Stromal cell of bone marrow (primary cell): ENCODE measurements around the gene C1S.
"Not testable (repeated sequence)": the region's sequence is repeated elsewhere in the genome, so short reads cannot be mapped to it uniquely, and the experiment has no call there.

Experiments
- DNase-seq: peaks from one replicate; pipeline ENCODE4 v3.0.0-alpha.2; 2012; ENCODE audit warnings: low read depth

The C1S gene

DNA sequence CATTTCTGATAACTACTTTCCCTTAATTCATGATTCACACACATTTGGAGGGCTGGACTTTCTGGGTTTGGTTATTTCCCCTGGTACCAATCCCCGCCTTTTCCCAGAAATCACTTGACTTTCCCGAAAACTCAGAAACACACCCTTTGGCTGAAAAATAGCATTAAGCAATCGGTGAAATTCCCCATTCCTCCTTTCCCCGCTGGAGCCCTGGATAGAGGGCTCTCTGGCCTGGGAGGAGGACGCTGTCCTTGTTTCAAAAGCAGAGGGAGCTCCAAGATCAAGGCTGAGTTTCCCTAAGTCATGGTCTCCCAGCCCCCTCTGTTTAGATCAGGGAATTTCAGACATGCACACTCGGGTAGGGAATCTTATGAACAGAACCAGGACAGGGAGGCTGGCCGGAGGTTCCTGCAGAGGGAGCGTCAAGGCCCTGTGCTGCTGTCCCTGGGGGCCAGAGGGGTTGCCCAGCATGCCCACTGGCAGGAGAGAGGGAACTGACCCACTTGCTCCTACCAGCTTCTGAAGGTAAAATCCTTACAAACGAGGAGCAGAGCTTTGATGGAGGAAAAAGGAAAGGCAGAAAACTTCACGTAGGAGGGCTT is at the start of gene C1S:
TSS of gene C1S (plus strand) at position 366 of the 602 bp plus-strand sequence. CDS start 1,195 bp downstream, outside the sequence.
- DNase-seq, result peak; percentile 99

DNA sequence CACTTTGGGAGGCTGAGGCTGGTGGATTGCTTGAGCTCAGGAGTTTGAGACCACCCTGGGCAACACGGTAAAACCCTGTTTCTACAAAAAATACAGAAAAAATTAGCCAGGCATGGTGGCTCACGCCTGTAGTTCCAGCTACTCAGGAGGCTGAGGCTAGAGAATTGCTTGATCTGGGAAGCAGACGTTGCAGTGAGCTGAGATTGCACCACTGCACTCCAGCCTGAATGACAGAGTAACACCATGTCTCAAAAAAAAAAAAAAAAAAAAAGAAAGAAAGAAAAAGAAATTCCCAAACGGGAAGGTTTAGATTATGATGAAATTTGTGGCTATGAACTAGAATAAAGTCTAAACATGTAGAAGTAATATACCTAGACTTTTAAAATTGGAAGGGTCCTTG is 49.1 kb upstream of the C1S start:
- not testable (repeated sequence) for DNase-seq

DNA sequence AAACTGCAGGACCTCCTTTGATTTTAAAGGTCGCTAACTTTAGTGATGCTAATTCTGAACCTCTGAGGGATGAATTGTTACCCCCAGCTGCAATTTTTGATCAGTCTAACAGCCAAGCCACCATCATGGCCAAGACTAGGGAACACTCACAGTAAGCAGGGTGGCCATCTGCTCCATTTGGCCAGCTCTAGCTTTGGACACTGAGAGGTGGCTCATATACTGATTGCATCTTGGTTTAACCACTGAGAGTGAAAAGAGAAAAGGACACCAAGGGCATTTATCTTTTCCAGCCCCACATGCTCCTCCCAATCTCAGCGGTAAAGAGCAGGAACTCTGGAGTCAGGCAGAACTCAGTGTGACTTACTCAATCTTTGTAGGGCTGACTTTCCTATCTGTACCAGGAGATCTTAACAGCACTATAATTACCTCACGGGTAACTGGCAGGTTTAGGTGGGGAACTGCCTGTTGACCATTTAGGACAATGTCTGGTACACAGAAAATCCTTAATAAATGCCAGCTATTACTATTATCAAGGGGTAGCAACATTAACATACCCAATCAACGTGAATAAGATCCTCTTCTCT is 48.4 kb upstream of the C1S start:
- no peak for DNase-seq

DNA sequence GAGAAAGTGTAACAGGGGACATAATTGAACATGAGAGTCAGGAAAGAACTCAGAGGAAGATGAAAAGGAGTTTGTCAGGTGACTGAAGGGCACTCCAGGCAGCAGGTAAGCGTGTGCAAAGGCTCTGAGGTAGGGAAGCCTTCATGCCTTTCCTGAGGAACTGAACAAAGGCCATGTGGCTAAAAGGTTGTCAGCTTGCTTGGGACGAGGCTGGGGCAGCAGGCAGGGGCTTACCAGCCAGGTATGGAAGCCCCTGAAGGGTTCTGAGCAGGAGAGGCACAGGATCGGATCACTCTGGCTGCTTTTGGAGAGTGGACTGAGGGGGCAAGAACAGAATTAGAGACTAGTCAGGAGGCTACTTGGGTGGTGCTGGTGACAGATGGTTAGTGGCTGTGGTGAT is 47.4 kb upstream of the C1S start:
- no peak for DNase-seq

DNA sequence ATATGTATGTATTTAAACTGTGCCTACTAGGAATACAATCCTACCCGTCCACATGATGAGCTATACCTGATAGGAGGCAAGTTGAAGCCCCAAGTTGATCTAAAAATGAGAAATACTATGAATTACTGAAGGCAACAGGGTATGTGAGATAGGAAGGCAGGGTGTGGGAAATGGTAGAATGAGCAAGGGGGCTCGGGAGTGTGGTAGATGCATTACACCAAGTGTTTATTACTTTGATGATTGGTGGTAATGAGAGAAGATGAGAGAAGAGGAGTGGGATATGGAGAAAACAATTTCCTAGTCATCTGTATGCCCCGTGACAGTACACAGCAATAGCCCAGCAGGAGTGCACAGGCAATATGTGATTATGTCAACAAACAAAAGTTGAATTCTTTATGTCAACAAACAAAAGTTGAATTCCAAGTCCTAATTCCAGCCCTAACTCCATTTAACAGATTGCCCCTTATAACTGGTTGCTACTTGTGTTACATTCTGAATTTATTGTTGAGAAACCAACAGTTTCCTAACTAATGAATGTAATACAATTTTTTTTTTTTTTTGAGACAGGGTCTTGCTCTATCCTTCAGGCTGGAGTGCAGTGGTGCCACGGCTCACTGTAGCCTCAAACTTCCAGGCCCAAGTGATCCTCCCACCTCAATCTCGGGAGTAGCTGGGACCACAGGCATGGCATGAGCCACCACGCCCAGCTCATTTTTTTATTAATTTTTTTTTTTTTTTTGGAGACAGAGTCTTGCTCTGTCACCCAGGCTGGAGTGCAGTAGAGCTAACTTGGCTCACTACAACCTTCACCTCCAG is 44.8 kb upstream of the C1S start:
- DNase-seq, result no peak

DNA sequence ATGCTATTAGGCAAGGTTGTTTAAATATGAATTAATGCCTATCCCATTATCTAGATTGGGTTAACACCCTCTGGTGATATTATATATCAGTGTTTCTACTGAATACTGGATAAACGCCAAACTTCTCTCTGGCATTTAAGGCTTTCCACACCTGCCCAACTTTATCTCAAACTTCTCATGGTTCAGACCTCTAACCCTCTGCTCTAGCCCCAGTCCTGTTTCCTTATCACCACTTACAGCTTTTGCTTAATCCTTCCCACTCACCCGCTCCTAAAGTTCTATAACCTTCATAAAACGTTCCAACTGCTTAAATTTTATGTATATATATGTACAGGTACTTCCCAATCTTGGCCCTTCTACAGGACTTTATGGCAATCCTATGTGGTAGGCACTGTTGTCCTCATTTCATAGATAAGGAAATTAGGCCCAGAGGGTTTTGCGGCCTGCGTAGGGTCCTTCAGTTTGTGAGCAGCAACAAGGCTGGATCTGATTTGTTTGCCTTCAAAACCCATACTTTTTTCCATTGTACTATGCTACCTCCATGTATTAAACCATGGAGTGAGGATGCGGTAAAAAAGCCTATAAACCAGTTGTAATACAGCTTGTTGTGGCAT is 43.5 kb upstream of the C1S start:
- no peak for DNase-seq

DNA sequence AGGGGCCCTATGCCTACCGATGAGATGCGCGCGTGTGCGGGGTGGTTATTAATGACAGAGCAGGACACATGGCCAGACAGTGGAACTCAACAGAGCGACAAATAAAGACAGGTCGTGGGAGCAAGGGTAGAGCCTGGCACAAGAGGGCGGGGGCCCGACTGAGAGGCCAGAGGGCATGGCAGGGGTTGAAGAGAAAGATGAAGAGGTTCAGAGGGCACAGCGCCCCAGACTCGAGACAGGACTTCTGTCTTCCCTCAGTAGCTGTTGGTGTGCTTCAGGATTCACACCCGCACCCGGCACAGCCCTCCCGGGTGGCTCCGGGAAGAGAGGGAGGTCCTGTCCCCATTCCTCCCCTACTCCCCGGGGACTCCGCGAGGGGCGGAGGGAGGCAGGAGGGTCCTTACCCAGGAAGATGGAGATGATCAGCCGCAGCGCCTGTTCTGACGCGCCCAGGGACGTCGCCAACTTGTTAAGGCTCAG is 42.6 kb upstream of the C1S start:
- DNase-seq, result no peak

DNA sequence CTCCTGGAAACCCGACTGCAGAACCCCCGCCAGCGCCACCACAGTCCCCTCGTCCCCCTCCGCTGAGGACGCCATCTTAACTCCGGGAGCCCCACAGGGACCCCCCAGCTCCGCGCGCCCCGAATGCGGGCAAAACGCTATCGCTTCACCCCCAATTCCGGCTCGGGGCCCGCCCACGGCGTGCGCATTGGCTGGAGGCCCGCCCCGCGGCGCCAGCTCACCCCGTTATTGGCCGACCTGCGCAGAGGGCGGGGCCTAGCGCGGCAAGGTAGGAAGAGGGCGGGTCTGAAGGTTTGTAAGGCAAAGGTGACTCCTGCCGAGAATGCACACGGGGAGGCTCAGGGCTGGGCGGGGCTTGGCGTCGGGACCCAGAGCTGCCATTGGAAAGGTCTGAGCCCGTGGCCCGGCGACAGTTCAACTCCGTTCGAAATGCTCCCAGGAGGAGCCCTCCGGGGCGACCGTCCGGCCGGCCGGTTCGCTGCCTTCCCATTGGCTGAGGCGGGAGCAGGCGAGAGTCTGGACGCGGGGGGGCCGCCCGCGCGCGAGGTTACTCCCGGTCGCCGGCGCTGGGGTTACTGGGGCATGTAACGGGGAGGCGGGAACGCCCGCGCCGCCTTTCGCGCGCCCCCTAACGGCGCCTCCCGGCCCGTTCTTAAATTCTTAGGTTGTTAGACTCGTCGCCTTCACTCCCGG is 42.0 kb upstream of the C1S start, which contains the start of gene LPCAT3:
TSS of gene LPCAT3 (minus strand) at position 127 of the 693 bp plus-strand sequence. CDS start at position 75, 52 bp downstream.
- DNase-seq, result peak; percentile 93

DNA sequence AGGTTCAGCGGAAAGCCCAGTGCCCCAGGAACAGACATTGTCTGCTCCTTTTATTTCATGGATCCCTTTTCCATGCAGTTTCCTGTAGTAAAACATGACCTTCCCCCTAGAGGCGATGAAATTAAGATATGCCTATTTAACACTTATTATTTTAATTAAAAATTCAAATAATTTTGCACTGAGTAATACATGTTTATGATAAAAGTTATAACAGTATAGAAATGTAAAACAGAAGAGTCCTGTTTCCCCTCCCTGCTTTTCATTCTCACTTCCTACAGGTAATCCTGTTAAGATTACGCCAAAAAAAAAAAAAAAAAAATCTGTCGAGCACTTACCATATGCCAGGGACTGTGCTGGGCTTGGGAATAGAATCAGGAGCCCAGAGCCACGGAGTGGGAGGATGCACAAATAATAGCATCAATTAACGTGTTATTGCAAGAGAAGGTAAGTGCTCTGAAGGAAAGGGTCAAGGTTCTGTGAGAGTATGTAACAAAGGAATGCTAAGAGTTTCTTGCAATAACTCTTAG is 41.4 kb upstream of the C1S start:
- no peak for DNase-seq

DNA sequence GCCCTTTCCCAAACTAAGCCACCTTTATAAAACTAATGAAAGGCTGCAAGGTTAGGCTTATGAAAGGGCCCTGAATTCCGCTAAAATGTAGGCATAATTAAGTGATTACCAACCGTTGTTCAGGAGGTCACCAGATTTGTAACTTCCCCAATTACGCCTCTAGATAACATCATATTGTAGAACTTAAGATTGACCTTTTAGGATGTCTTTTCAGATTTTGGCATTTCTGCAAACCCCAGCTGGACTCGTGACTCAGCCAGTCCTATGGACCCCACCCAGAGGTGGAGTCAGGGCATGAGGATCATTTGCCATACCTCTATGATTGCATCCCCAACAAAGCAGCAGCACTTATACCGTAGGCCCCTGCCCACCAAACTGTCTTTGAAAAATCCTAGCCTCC is 38.6 kb upstream of the C1S start:
- DNase-seq, result no peak

DNA sequence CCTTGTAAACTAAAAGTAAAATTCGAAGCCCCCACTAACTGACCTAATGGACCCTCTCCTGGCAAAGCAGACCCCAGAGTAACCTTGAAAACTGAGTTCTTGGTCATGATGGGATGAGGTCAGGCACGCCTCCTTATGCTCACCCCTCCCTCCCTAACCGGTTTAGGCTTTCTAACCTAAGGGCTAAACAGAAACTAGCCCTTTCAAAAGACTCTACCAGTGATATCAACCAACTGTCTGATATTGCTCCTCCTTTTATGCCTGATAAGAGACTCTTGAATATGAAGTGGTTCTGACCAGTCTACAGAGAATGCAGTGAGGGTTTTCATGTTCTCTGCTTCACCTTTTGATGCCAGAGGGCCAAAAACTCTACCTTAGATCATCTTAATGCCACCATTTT is 37.4 kb upstream of the C1S start:
- no peak for DNase-seq

DNA sequence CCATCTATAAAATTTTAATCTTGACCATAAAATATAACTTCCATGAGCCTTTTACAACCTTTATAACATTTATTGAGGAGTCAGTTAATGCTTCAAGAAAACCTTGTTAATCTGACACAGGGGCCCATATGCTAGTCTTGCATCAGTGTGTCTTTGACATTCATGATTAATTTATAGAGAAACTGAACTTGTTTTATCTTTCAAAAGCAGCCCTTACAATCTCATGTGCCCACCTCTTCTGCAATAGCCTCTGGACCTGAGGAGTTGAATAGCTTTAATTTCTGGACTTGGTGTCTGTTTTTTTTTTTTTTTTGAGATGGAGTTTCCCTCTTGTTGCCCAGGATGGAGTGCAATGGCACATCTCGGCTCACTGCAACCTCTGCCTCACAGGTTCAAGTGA is 33.7 kb upstream of the C1S start:
- DNase-seq, result no peak

DNA sequence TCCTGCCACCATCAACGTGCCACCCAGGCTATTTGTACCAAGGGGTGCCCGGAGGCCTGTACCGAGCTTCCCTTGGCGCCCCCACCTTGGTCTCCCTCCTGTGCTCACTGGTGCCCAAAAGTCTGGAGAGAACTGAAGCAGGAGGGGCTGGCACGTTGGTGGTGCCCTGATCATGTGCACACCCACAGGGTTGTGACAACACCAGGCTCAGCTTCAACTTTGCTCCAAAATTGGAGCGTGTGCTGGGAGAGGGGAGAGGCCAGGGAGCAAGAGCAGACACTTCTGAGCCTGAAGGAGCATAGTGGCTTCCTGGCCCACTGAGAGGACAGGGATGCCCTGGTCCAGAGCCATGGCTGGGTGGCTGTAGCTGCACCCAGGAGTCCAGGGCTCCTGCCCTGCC is 29.2 kb upstream of the C1S start:
- DNase-seq, result no peak

DNA sequence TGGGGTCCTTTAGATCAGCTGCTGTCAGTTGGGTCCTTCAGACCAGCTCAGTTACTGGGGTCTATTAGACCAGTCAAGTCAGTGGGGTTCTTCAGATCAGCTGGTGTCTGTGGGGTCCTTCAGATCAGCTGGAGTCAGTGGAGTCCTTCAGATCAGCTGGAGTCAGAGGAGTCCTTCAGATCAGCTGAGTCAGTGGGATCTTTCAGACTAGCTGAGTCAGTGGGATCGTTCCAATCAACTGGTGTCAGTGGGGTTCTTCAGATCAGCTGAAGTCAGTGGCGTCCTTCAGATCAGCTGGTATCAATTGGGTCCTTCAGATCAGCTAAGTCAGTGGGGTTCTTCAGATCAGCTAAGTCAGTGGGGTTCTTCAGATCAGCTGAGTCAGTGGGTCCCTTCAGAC is 27.5 kb upstream of the C1S start:
- DNase-seq, result no peak

DNA sequence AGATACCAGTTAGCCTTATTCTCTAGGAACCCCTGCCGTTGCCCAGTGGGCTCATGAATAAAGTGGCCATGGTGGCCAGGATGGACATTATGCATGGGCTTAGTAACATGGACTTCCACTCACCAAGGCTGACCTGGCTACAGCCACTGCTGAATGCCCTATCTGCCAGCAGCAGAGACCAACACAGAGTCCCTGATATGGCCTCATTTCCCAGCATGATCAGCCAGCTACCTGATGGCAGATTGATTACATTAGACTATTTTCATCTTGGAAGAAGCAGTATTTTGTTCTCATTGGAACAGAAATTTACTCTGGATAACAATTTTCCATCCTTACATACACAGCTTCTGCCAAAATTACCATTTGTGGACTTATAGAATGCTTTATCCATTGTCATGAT is 26.1 kb upstream of the C1S start:
- DNase-seq, result no peak

DNA sequence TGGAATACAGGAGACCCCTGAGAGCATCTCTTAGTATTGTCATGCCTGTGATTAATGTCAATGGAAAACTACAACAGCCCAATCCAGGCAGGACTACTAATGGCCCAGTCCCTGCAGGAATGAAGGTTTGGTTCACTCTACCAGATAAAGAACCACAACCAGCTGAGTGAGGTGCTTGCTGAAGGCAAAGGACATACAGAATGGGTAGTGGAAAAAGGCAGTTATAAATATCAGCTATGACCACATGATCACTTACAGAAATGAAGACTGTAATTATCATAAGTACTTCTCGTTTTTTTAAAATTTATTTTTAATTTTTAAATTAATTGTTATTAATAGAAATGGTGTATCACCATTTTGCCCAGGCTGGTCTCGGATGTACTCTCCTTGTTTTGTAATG is 25.1 kb upstream of the C1S start:
- no peak for DNase-seq

DNA sequence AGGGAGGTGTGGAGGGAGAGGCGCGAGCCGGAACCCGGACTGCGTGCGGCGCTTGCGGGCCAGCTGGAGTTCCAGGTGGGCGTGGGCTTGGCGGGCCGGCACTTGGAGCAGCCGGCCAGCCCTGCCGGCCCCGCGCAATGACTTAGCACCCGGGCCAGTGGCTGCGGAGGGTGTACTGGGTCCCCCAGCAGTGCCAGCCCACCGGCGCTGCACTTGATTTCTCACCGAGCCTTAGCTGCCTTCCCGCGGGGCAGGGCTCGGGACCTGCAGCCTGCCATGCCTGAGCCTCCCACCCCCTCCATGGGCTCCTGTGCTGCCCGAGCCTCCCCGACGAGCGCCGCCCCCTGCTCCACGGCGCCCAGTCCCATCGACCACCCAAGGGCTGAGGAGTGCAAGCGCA is 23.1 kb upstream of the C1S start:
- not testable (repeated sequence) for DNase-seq

DNA sequence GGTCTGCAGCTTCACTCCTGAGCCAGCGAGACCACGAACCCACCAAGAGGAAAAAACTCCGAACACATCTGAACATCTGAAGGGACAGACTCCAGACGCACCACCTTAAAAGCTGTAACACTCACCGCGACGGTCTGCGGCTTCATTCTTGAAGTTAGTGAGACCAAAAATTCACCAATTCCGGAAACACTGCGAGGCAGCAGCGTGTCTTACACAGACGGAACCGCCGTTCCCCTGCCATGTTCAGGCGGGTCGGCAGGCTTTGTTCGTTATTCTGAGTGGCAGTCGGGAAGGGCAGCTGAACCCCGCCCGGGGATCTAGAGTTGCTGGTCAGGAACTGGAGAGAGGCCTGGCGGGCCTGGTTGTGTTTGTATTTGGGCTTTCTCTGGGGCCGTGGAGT is 21.9 kb upstream of the C1S start:
- no peak for DNase-seq

DNA sequence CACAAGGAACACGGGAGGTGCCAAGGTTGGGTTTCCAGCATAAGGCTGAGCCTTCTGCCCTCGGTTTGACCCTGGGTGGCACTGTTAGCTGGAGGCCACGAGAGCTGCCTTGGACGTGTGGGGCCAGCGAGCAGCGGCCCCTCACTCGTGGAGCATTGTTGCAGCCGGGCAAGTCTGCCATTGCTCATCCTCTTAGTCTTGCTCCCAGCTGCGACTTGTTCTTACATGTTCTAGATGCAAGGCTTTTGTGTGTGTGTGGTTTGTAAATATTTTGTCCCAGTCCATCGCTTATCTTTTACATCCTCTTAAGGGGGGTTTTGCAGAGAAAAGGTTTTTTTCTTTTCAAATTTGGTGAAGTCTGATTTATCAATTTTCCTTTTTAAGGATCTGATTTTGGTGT is 21.1 kb upstream of the C1S start:
- no peak for DNase-seq

DNA sequence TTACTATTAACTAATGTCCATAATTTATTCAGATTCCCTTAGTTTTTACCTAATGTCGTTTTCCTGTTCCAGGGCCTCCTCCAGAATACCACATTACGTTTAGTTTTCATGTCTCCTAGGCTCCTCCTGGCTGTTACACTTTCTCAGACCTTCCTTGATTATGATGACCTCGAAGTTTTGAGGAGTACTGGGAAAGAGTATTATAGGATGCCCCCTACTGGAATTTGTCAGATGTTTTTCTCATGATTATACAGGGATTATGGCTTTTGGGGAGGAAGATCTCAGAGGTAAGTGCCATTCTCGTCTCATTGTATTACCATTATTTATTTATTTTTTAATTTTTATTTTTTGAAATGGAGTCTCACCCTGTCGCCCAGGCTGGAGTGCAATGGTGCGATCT is 17.7 kb upstream of the C1S start:
- DNase-seq, result no peak

DNA sequence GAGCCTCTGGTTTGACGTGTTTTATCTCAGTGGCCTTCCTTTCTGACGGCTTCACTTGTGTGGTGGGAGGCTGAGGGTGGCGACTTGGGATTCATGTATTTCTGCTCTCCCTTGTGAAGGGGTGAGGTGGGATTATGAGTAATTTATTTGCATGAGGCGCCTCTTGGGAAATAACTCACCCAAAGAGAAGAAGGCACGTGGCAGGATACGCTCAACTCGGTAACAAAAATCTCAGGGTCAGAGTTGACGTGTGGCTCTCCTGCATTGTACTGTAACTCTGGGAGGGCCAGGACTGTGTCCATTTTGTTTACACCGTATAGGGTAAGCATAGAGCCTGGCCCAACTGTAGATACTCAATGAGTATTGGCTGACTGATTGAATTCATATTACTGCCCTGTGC is 14.6 kb upstream of the C1S start:
- no peak for DNase-seq
